Endothelial cell (in vitro differentiated cells): Measurements from ENCODE around the gene ZNF362. TPM values are rescaled to one million over a fixed set of nuclear protein-coding genes. Genes with fewer than 3 reads are reported as not detected.

Experiments used
- DNase-seq: peaks from one replicate; pipeline ENCODE4 v3.0.0; 2021; ENCODE audit warnings: low spot score
- H3K27ac Mint-ChIP-seq: one replicate; pipeline ENCODE4 v1.8.0; 2021; ENCODE audit warnings: mixed read lengths, inconsistent platforms; ENCODE audit not compliant: unreplicated experiment
- H3K27me3 Mint-ChIP-seq: one replicate; pipeline ENCODE4 v1.8.0; 2021; ENCODE audit warnings: mild to moderate bottlenecking, moderate library complexity, mixed read lengths, inconsistent platforms; ENCODE audit not compliant: unreplicated experiment
- H3K36me3 Mint-ChIP-seq: one replicate; pipeline ENCODE4 v1.8.0; 2021; ENCODE audit warnings: mild to moderate bottlenecking, low read depth, mixed read lengths, inconsistent platforms; ENCODE audit not compliant: unreplicated experiment
- H3K4me1 Mint-ChIP-seq: one replicate; pipeline ENCODE4 v1.8.0; 2021; ENCODE audit warnings: mild to moderate bottlenecking, mixed read lengths, inconsistent platforms; ENCODE audit not compliant: unreplicated experiment
- H3K4me3 Mint-ChIP-seq: one replicate; pipeline ENCODE4 v1.8.0; 2021; ENCODE audit warnings: mild to moderate bottlenecking, mixed read lengths, inconsistent platforms; ENCODE audit not compliant: unreplicated experiment
- H3K9me3 Mint-ChIP-seq: one replicate; pipeline ENCODE4 v1.8.0; 2021; ENCODE audit warnings: mixed read lengths, inconsistent platforms; ENCODE audit not compliant: unreplicated experiment
- CTCF ChIP-seq: fragments of 200-600 bp; sonication (generic); IDR thresholded peaks from one replicate; pipeline ENCODE4 v1.5.0; 2021; ENCODE audit warnings: antibody characterized with exemption; ENCODE audit not compliant: unreplicated experiment
- total RNA-seq: library from RNA; stranded (reverse); fragmentation: NEBNext Ultra II Directional; extraction: Animal tissue kit (Norgen Biotek cat#: 25700); gene quantifications from one replicate; pipeline ENCODE4 v1.2.1, GENCODE V29; 2021; ENCODE audit not compliant: unreplicated experiment

ZNF362 gene
- total RNA-seq, 1 donor from 2014 or later = 70.0 TPM

DNA sequence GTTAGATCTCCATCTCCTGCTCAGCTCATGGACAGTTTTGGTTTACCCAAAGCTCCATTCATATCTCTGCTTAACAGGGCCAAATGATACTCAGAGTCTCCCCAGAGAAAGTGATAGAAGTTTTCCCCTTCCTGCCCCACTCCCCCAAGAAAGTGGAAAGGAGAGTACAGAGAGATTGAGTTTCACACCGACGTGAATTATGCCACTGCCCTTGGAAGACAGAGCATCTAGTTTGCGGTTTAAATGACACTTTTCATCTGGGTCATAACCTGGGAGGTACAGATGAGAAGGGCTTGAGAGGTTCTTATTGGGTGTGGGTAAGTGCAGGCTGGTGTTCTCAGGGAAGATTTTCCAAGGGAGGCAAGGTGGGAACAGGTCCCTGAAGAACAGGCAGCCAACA, 6.9 kb upstream of the ZNF362 start:
- H3K4me3 Mint-ChIP-seq = no peak overlapping the region
- no peak for TF ChIP-seq CTCF
- H3K36me3 Mint-ChIP-seq = peaks cover 7% of the 10 kb centered on the region
- peaks cover 8% of the 10 kb centered on the region for H3K27me3 Mint-ChIP-seq
- no peak overlapping the region for H3K27ac Mint-ChIP-seq
- peaks cover 2% of the 10 kb centered on the region for H3K4me1 Mint-ChIP-seq
- no peak for DNase-seq
- no peaks in the 10 kb centered on the region for H3K9me3 Mint-ChIP-seq

- no peak overlapping the region for H3K4me3 Mint-ChIP-seq
- peaks cover 7% of the 10 kb centered on the region for H3K36me3 Mint-ChIP-seq
- peaks cover 10% of the 10 kb centered on the region for H3K27me3 Mint-ChIP-seq
- no peaks in the 10 kb centered on the region for H3K4me1 Mint-ChIP-seq
- no peaks in the 10 kb centered on the region for H3K9me3 Mint-ChIP-seq
- H3K27ac Mint-ChIP-seq = no peak overlapping the region
- no peak for TF ChIP-seq CTCF
- DNase-seq = no peak
These were observed 6.1 kb upstream of the ZNF362 start for GRCh38 chr1:33250217-33250616.

DNA sequence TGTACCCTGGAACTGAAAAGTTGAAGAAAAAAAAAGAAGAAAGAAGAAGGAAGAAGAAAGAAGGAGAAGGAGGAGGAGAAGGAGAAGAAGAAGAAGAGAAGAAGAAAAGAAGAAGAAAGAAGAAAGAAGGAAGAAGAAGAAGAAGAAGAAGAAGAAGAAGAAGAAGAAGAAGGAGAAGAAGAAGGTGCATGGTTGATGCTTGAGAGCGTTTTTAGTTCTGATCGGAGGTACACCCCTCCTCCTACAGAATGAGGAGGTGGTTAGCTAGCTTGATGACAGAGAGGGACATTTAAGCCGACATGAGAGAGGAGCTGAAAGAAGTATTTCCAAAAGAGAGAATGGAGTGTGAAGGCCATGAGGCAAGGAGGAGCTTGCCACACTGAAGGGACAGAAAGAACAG, 5.6 kb upstream of the ZNF362 start:
- TF ChIP-seq CTCF = no peak
- no peaks in the 10 kb centered on the region for H3K9me3 Mint-ChIP-seq
- DNase-seq = no peak
- peaks cover 10% of the 10 kb centered on the region for H3K27me3 Mint-ChIP-seq
- H3K36me3 Mint-ChIP-seq = peaks cover 7% of the 10 kb centered on the region
- H3K27ac Mint-ChIP-seq = peak overlapping the region; percentile 54
- no peak overlapping the region for H3K4me3 Mint-ChIP-seq
- H3K4me1 Mint-ChIP-seq = no peaks in the 10 kb centered on the region

DNA sequence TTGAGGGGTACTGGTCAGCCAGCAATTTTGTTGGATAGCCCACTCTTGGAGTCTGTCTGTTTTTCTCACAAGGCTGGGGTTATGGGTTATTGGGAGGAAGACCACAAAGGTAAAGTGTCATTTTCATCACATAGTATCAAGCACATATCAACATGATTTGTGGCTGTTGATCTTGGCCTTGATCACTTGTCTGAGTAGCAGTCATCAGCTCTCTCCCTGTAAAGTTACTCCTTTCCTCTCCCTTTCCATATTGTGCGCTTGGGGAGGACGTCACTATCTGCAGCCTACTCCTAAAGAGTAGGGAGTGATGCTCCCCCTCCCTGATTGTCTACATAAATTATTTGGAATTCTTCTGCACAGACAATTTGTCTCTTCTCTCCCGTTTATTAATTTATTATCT, 1.8 kb upstream of the ZNF362 start:
- H3K27ac Mint-ChIP-seq = no peak overlapping the region
- peaks cover 16% of the 10 kb centered on the region for H3K27me3 Mint-ChIP-seq
- no peaks in the 10 kb centered on the region for H3K9me3 Mint-ChIP-seq
- TF ChIP-seq CTCF = no peak
- peaks cover 14% of the 10 kb centered on the region for H3K36me3 Mint-ChIP-seq
- H3K4me1 Mint-ChIP-seq = peaks cover 20% of the 10 kb centered on the region
- peak overlapping the region; percentile 32 for H3K4me3 Mint-ChIP-seq
- DNase-seq = no peak

GRCh38 chr1:33255347-33256220, 708 bp upstream of the ZNF362 start:
- no peaks in the 10 kb centered on the region for H3K9me3 Mint-ChIP-seq
- peaks cover 26% of the 10 kb centered on the region for H3K4me1 Mint-ChIP-seq

More at GRCh38 chr1:33255347-33256220, 708 bp upstream of the ZNF362 start:
- no peak for TF ChIP-seq CTCF
- Mint-ChIP-seq H3K27ac (no peak overlapping the region), H3K27me3 (peaks cover 17% of the 10 kb centered on the region), H3K36me3 (peaks cover 10% of the 10 kb centered on the region), H3K4me3 (peak overlapping the region; percentile 80)
- DNase-seq = peak; percentile 60
